GM18867 (cell line): ENCODE results near the gene CITED2.
A peak's percentile ranks its signal among the peaks of the same experiment; 100 is the strongest.
"Not testable (repeated sequence)": the region's sequence is repeated elsewhere in the genome, so short reads cannot be mapped to it uniquely, and the experiment has no call there.

Experiments used
- ATAC-seq: cut with Tn5 transposase; IDR thresholded peaks from one replicate; pipeline ENCODE4 v1.9.1; 2021; ENCODE audit warnings: mild to moderate bottlenecking, moderate library complexity; ENCODE audit not compliant: unreplicated experiment

The CITED2 gene

GRCh38 chr6:139367810-139368351, 6.6 kb downstream of the CITED2 start:
- no peak for ATAC-seq

DNA sequence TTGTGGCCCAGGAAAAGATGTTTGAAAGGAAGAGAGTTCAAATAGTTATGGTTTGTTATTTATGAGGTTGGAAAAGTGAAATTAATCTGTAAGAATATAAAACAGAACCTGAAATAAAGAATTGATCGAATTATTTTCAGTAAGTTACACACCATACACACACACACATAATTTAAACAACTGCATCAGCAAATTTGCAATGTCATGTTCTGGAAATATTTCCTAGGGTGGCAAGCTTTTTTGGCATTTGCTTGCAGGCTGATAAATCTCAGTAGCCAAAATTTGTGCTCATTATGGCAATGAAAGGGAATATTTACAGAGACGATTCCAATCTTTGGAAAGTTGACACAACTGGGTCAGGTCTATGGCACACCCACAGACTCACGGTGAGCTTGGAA, 9.5 kb downstream of the CITED2 start:
- no peak for ATAC-seq

DNA sequence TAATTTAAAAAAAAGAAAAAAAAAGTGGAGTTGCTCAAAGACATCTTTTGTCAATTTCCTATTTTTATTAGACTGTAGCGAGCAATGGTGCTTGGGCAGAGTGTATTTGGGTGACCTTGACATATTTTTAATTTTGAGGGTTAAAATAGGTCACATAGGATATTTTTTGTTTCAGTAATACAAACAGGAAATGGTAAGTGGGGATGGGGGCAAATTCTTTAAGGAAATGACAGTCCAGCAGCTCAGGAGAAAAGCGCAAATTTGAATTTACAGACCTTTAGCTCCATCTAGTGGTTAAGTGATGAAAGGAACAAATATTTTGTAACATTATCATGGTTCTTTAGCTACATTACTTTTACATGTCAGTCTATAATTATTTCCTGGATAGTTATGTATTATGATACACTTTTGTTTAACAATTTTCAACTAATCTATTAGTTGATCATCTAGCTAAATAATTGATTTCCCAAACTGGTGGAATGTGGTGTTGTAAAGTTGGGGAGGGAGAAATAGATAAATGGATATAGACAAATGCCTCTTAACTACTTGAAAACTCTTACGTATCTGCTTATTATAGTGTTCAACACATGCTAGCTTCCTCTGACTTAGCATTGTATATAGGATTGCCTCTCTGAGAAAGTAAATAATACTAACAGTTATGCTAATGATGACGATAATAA, 10.0 kb downstream of the CITED2 start:
- peak; percentile 65 for ATAC-seq

- ATAC-seq: not testable (repeated sequence)
Observed at GRCh38 chr6:139363797-139364196, 10.7 kb downstream of the CITED2 start.

- not testable (repeated sequence) for ATAC-seq
Observed at GRCh38 chr6:139363123-139363522, 11.3 kb downstream of the CITED2 start.

DNA sequence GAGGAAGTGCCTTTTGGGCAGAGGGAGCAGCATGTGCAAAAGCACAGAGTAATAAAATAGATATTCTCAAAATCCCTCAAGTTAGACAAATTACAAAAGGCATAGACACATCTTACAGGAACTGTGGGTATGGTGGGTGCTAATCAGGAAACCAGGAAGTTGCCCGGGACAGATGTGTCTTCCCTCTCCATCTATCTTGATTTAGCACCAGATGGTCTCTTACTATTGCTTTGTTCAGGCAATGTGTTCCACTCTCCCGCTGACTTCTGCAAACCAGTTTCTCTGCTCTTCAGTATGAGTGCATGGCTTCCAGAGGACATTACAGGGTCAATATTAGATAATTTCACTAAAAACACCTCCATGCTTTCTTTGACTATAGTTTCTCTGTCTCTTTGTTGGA, 13.2 kb downstream of the CITED2 start:
- no peak for ATAC-seq

DNA sequence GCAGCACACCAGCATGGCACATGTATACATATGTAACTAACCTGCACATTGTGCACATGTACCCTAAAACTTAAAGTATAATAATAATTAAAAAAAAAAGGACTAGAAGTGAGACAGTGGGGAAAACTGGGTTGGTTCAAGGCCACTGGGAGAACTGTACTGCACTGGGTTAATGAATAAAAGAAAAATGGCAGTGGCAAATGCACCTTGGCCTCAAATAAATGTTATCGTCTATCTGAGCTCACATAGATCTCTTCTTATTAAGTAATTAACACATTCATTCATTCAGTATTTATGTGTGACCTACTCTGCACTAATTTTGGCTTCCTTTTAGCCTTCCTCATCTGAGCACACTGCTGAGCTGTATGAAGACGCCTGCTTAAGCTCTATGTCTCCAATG, 17.5 kb downstream of the CITED2 start:
- ATAC-seq: no peak

DNA sequence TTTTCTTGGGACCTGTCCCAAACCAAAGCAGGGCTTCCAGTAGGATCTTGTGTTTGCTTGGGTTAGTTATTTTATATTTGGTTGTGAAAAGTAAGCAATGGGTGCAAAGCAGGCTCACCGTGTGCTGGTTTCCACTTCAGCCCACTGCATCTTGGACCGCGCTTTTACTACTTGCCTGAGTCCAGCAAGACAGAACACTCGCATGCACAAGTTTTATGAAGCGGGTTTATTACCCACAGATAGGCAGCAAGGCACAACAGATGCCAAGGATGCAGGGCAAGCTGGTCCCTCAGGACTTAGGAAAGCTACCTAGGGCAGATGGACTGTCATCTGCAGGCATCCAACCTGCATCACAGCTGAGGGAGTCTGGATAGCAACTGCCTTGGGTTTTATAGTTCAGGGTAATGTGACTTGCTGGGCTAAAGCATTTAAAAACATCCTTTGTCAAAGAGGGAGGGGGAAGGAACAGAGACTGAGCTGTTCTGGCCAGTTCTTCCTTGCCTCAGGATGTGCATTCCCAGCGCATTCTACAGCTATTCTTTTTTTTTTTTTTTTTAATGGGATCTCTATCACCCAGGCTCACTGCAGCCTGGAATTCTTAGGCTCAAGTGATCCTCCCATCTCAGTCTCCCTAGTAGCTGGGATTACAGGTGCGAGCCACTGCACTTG, 18.5 kb downstream of the CITED2 start:
- ATAC-seq: no peak

DNA sequence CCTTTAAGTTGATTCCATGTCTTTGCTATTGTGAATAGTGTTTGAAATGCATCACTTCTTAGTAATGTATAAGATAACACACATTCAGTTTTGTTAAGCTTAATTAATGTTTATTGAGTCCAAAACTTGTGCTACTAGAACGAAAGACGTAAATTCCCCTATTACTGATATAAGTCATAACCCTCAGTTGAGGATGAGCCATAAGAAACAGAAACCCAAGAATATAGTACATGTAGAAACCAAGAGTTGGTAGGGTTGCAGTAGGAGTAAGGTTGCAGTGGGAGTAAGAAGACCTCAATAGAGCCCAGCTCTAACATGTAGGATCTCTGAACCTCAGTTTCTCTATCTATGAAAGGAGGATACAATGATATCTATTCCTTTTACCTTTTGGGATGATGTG, 19.3 kb downstream of the CITED2 start:
- peak; percentile 81 for ATAC-seq

DNA sequence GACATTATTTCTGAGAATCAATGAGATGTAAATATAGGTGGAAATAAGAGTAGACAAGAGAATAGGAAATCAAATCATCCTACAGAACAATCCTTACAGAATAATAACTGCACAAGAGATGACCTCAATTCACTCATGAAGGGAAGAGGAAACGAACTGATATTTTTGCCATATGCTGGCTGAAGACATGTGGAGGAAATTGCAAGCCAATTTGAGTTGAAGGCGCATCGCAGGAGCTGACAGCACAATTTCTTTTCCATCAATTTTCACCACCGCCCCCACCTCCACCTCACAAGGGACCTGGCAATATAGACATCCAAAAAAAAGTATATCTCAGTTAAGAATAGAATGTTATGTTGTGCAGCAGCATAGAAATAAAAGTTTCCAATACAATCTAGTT, 20.3 kb downstream of the CITED2 start:
- no peak for ATAC-seq

GRCh38 chr6:139349464-139350020, 24.9 kb downstream of the CITED2 start:
- no peak for ATAC-seq

DNA sequence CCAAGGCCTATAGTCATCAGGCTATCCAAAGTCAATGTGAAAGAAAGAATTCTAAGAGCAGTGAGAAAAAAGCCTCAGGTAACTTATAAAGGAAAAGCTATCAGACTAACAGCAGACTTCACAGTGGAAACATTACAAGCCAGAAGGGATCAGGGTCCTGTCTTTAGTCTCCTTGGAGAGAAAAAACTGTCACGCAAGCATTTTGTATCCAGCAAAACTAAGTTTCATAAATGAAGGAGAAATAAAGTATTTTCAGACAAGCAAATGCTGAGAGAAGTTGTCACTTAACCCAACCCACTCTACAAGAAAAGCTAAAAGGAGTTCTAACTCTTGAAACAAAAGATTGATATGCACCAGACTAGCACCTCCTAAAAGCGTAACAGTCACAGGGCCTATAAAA, 28.1 kb downstream of the CITED2 start:
- no peak for ATAC-seq

DNA sequence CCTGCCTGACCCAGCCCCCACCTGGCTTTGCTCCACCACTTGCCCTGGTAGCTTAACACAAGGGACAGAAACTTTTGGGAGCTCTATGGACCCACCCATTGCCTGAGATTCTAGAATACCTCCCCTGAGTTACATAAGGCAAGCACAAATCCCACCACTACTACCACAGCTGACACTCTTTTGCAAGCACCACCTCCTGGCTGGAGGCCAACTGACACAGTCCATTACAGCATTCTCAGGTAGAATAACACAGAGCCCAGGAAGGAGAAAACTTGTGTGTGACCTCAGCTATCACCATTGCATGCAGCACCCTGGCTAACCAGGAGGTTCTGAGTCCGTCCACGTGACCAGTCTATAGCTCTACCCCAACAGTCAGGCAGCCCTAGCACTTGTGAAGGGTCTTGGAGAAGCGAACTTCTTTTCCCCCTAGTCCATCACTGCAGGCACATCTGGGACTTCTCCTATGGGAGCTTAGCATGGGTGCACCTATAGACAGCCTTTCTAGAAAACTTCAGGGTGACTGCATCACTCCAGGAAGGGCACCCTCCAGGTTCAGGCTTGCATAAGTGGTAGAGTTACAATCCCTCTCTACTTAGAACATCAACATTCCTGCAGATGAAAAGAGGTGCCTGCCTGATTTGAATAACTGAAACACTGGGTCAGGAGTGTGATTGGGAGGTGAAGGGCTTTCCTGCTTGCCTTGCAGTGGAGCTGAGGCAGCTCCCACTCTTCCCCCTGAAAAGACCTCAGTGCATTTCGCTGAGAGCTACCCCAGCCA, 30.1 kb downstream of the CITED2 start:
- ATAC-seq: no peak

DNA sequence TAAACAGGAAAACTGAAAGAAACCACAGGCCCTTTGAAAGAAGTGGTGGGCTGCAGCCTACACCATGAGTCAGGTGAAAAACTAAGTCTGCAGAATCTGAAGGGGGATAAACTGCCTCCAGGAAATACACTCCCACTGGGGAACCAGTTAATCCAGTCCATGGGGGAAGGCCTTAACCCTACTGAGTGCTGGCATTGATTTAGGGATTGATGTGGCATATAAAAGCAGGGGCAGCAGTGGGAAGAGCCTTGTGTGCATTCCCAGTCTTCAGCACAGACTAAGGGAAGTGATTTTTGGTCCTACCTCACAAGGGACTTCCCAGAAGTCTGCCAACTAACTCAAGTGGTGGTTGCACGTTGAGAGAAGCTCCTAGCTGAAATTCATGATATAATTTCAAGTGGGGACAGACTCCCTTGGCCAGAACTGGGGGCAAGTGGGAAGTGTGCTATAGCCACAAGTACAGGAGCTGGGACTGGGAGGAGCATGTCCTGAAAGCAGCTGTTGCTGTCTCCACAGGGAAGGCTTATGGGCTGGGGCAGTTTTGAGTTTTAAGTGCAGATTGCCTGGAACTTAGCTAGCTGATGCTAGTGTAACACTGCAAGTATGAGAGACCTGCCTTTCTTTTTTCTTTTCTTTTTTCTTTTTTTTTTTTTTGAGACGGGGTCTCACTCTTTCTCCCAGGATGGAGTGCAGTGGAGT, 31.2 kb downstream of the CITED2 start:
- ATAC-seq: no peak

DNA sequence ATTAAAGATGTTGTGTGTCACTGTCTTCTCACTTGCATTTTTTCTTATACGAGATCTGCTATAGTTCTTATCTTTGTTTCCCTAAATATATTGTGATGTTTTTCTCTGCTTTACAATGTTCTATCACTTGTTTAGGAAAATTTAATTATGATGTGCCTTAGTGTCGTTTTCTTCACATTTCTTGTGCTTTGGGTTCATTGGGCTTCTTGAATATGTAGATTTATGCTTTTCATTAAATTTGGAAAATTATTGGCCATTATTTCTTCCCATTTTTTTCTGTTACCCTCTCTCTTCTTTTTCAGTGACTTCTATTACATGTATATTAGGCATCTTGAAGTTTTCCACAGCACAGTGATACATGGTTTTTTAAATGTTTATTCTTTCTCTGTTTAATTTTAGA, 33.4 kb downstream of the CITED2 start:
- ATAC-seq: no peak

DNA sequence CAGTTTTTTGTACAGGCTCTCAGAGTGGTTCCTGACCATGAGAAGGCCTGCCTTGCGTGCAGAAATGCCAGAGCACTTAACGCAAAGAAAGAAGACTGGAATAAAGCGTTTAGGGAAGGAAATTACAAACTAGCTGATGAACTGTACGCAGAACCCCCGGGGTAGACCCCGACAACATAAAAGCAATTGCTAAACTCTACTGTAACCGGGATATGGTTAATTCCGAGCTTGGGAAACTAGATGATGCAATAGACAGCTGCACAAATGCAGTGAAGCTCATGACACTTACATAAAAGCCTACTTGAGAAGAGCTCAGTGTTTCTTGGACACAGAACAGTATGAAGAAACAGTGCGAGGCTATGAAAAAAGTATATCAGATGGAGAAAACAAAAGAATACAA, 35.7 kb downstream of the CITED2 start:
- no peak for ATAC-seq

GRCh38 chr6:139337830-139338229, 36.6 kb downstream of the CITED2 start:
- ATAC-seq: no peak

DNA sequence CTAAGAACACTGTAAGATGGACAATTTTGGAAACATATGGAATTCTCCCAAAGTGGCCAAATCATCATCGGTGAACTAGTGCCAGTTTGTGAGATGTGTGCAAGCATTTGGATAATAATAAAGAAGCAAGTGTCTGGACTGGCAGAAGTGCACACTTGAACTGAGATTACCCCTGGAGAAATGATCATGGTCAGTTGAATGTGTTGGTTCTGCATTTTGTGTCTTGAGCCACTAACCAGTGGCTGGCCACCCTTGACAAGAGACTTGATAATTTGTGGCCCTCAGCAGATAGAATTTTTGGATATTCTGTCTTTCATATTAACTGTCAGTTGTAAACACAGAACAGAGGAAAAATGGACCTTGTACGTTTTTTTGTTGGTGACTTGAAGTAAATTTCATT, 37.4 kb downstream of the CITED2 start:
- no peak for ATAC-seq

- ATAC-seq: peak; percentile 69
Observed at GRCh38 chr6:139336488-139336887, 38.0 kb downstream of the CITED2 start.

DNA sequence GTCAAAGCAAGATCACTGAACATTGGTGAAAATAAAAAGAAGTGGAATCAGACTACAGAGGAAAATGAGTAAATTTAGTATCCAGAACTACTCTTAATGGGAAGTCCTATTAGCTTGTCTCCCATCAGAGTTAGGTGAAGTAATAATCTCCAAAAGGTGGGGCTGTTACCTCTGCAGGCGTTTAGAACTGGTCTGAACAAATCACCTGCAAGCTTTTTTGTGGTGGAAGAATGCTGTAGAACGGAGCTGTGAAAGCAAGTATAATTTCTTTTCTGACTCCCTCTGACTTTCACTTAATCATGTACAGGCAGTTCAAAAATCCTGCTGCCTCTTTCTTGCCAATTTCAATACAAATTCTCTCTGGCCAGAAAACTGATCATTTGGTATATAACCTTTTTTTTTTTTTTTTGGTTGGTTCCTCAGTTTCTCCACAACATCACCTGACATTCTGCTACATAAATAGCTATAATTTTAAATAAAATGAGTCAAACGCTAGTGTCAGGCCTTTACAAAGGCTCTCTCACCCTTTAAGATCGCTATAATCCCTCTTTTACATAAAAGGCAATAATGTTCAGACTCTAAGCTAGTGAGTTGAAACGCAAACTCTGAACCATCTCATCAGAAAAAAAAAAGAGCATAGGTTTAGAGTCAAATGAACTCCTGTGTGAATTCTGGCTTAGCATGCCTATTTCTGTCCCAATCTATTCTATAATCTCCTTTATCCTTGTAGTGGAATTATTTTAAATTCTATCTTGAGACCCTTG, 38.8 kb downstream of the CITED2 start:
- no peak for ATAC-seq
